Neuronal stem cell (in vitro differentiated cells): ENCODE data around the gene CHN1.

Experiments
- DNase-seq: peaks from one replicate; pipeline ENCODE4 v3.0.0-alpha.2; 2013; ENCODE audit warnings: low spot score
- H2AFZ ChIP-seq: one replicate; pipeline ENCODE4 v1.6.1; 2013; ENCODE audit warnings: mild to moderate bottlenecking, low read length, inconsistent platforms
- H2AK5ac ChIP-seq: 2 replicates; pipeline ENCODE4 v1.6.1; 2013; ENCODE audit warnings: low read depth, mild to moderate bottlenecking, inconsistent platforms, low read length, moderate library complexity, mixed read lengths
- H2BK120ac ChIP-seq: 2 replicates; pipeline ENCODE4 v1.6.1; 2013; ENCODE audit warnings: low read depth, mild to moderate bottlenecking, inconsistent platforms, low read length, moderate library complexity, mixed read lengths
- H2BK12ac ChIP-seq: one replicate; pipeline ENCODE4 v1.6.1; 2013; ENCODE audit warnings: low read length, inconsistent platforms
- H2BK15ac ChIP-seq: 2 replicates; pipeline ENCODE4 v1.6.1; 2013; ENCODE audit warnings: mild to moderate bottlenecking, low read length, inconsistent platforms, mixed read lengths
- H2BK5ac ChIP-seq: one replicate; pipeline ENCODE4 v1.6.1; 2013; ENCODE audit warnings: inconsistent platforms, mild to moderate bottlenecking, low read length, moderate library complexity
- H3K14ac ChIP-seq: one replicate; pipeline ENCODE4 v1.6.1; 2013; ENCODE audit warnings: low read length, inconsistent platforms
- H3K18ac ChIP-seq: 2 replicates; pipeline ENCODE4 v1.6.1; 2013; ENCODE audit warnings: low read length, inconsistent platforms
- H3K23ac ChIP-seq: 2 replicates; pipeline ENCODE4 v1.6.1; 2013; ENCODE audit warnings: low read depth, mild to moderate bottlenecking, mixed read lengths, low read length, inconsistent platforms; ENCODE audit not compliant: poor library complexity
- H3K27ac ChIP-seq: replicated peaks from 3 replicates; pipeline ENCODE4 v1.5.1; 2013; ENCODE audit warnings: low read length, inconsistent platforms
- H3K27me3 ChIP-seq, 3 experiments: 2 replicates each; pipeline ENCODE4 v1.6.1; 2013; ENCODE audit warnings: low read length in 3 of 3, mild to moderate bottlenecking in 2 of 3, inconsistent platforms in 1 of 3, low read depth in 1 of 3, mixed read lengths in 1 of 3, moderate library complexity in 1 of 3; ENCODE audit not compliant: control insufficient read depth in 3 of 3, insufficient read depth in 3 of 3
- H3K36me3 ChIP-seq, 2 donors: replicated peaks in 1 of 2; 2 replicates each; pipeline ENCODE4 v1.6.1; 2013; ENCODE audit warnings: low read length in 2 of 2; ENCODE audit not compliant: control insufficient read depth in 2 of 2, insufficient read depth in 2 of 2
- H3K4ac ChIP-seq: 2 replicates; pipeline ENCODE4 v1.6.1; 2013; ENCODE audit warnings: inconsistent platforms, mild to moderate bottlenecking, low read length, moderate library complexity
- H3K4me1 ChIP-seq, 2 donors: 1 replicate in 1 of 2; 2 replicates in 1 of 2; pipeline ENCODE4 v1.6.1; 2013; ENCODE audit warnings: low read length in 2 of 2, low read depth in 1 of 2; ENCODE audit not compliant: control insufficient read depth in 2 of 2, insufficient read depth in 1 of 2
- H3K4me2 ChIP-seq: one replicate; pipeline ENCODE4 v1.6.1; 2013; ENCODE audit warnings: mild to moderate bottlenecking, low read length, inconsistent platforms; ENCODE audit not compliant: insufficient read depth, poor library complexity, severe bottlenecking
- H3K4me3 ChIP-seq, 2 donors: 2 replicates each; pipeline ENCODE4 v1.5.1; 2013; ENCODE audit warnings: low read length in 2 of 2, mild to moderate bottlenecking in 2 of 2, inconsistent platforms in 1 of 2, moderate library complexity in 1 of 2
- H3K79me1 ChIP-seq: one replicate; pipeline ENCODE4 v1.6.1; 2013; ENCODE audit warnings: low read depth, mild to moderate bottlenecking, inconsistent platforms, low read length, moderate library complexity
- H3K9ac ChIP-seq: one replicate; pipeline ENCODE4 v1.6.1; 2013; ENCODE audit warnings: mild to moderate bottlenecking, low read depth, low read length, inconsistent platforms; ENCODE audit not compliant: poor library complexity
- H3K9me3 ChIP-seq, 2 donors: replicated peaks in 1 of 2; 2 replicates each; pipeline versions ENCODE3 to v1.6.1; 2013; ENCODE audit warnings: low read length in 2 of 2, mild to moderate bottlenecking in 2 of 2, inconsistent platforms in 1 of 2, low read depth in 1 of 2, mixed read lengths in 1 of 2, moderate library complexity in 1 of 2; ENCODE audit not compliant: control insufficient read depth in 2 of 2, insufficient read depth in 1 of 2
- H4K8ac ChIP-seq: one replicate; pipeline ENCODE4 v1.6.1; 2013; ENCODE audit warnings: low read depth, mild to moderate bottlenecking, inconsistent platforms, low read length, moderate library complexity
- H4K91ac ChIP-seq: one replicate; pipeline ENCODE4 v1.6.1; 2013; ENCODE audit warnings: low read length, low read depth, mild to moderate bottlenecking, inconsistent platforms; ENCODE audit not compliant: poor library complexity
- WGBS, 2 donors: extraction: QIAGEN DNeasy Blood & Tissue Kit; methylation state at CpG; one replicate each; pipeline ENCODE4 v1.1.7; 2013; ENCODE audit warnings: missing lambda C conversion rate in 2 of 2, mixed read lengths in 1 of 2; ENCODE audit not compliant: insufficient read length in 2 of 2, insufficient replicate concordance in 1 of 2; ENCODE audit errors: extremely low coverage in 2 of 2; 5-methylcytosine and 5-hydroxymethylcytosine counted together

The CHN1 gene

GRCh38 chr2:174970092-174970491 lies 35.1 kb downstream of the CHN1 start:
- H2BK120ac ChIP-seq = no peak overlapping the region
- no peak overlapping the region for H3K9ac ChIP-seq
- no peaks in the 10 kb centered on the region for H3K27me3 ChIP-seq
- H2BK15ac ChIP-seq = no peak overlapping the region
- H3K9me3 ChIP-seq = peaks cover 0 to 34% of the 10 kb centered on the region in 2 donors
- no peak overlapping the region for H3K14ac ChIP-seq
- no peak overlapping the region for H2AK5ac ChIP-seq
- H3K23ac ChIP-seq = no peak overlapping the region
- H2BK12ac ChIP-seq = no peak overlapping the region
- H3K79me1 ChIP-seq = no peaks in the 10 kb centered on the region
- H2BK5ac ChIP-seq = no peak overlapping the region
- H3K4me1 ChIP-seq = peaks cover 2 to 39% of the 10 kb centered on the region in 2 donors
- H3K4me2 ChIP-seq = no peak overlapping the region
- no peak overlapping the region for H4K8ac ChIP-seq
- no peak overlapping the region for H3K4me3 ChIP-seq
- H2AFZ ChIP-seq = no peak overlapping the region
- no peak for DNase-seq
- peaks cover 0 to 29% of the 10 kb centered on the region in 2 donors for H3K36me3 ChIP-seq
- no peak overlapping the region for H3K4ac ChIP-seq
- no CpG with 5 or more reads among the region's 1 CpG for WGBS, 2 donors
- H3K27ac ChIP-seq = no peak overlapping the region
- H3K18ac ChIP-seq = no peak overlapping the region
- H4K91ac ChIP-seq = no peak overlapping the region

- Histone ChIP-seq H3K4ac (no peak overlapping the region), H3K14ac (no peak overlapping the region), H2BK5ac (no peak overlapping the region), H2BK120ac (no peak overlapping the region), H3K4me2 (no peak overlapping the region), H3K9ac (no peak overlapping the region), H2AK5ac (no peak overlapping the region), H3K79me1 (no peaks in the 10 kb centered on the region), H3K23ac (no peak overlapping the region), H3K18ac (no peak overlapping the region), H4K91ac (no peak overlapping the region), H3K4me3 (no peak overlapping the region), H4K8ac (no peak overlapping the region), H2AFZ (no peak overlapping the region), H3K27me3 (no peaks in the 10 kb centered on the region), H3K9me3 (peaks cover 0 to 34% of the 10 kb centered on the region in 2 donors), H3K36me3 (peaks cover 0 to 29% of the 10 kb centered on the region in 2 donors), H3K4me1 (peaks cover 2 to 39% of the 10 kb centered on the region in 2 donors), H2BK12ac (no peak overlapping the region), H3K27ac (no peak overlapping the region), H2BK15ac (no peak overlapping the region)
- no CpG with 5 or more reads among the region's 6 CpGs for WGBS, 2 donors
- DNase-seq = no peak
These were observed 36.0 kb downstream of the CHN1 start for GRCh38 chr2:174969091-174969734.

- Histone ChIP-seq H4K8ac (no peak overlapping the region), H3K36me3 (peaks cover 0 to 25% of the 10 kb centered on the region in 2 donors), H2AK5ac (no peak overlapping the region), H3K9me3 (peaks cover 0 to 44% of the 10 kb centered on the region in 2 donors), H3K23ac (no peak overlapping the region), H2BK12ac (no peak overlapping the region), H3K4me2 (no peak overlapping the region), H3K4ac (no peak overlapping the region), H3K18ac (no peak overlapping the region), H3K79me1 (no peaks in the 10 kb centered on the region), H2AFZ (no peak overlapping the region), H4K91ac (no peak overlapping the region), H3K14ac (no peak overlapping the region), H3K27ac (no peak overlapping the region), H3K9ac (no peak overlapping the region), H2BK5ac (no peak overlapping the region), H3K27me3 (no peaks in the 10 kb centered on the region), H3K4me1 (peaks cover 4 to 43% of the 10 kb centered on the region in 2 donors), H3K4me3 (no peak overlapping the region), H2BK15ac (no peak overlapping the region), H2BK120ac (no peak overlapping the region)
- no peak for DNase-seq
- WGBS, 2 donors = no CpG with 5 or more reads among the region's 3 CpGs
These were observed 37.4 kb downstream of the CHN1 start for GRCh38 chr2:174967691-174968260.

- Histone ChIP-seq H3K36me3 (peaks cover 0 to 23% of the 10 kb centered on the region in 2 donors), H3K4me1 (peaks cover 4 to 43% of the 10 kb centered on the region in 2 donors), H3K4ac (no peak overlapping the region), H3K23ac (no peak overlapping the region), H3K9me3 (peaks cover 0 to 40% of the 10 kb centered on the region in 2 donors), H4K91ac (no peak overlapping the region), H4K8ac (no peak overlapping the region), H2AFZ (no peak overlapping the region), H2AK5ac (no peak overlapping the region), H3K4me3 (no peak overlapping the region), H2BK5ac (no peak overlapping the region), H3K79me1 (no peaks in the 10 kb centered on the region), H3K4me2 (no peak overlapping the region), H3K9ac (no peak overlapping the region), H3K18ac (no peak overlapping the region), H3K27ac (peak overlapping the region; percentile 39), H3K27me3 (no peaks in the 10 kb centered on the region), H3K14ac (no peak overlapping the region), H2BK15ac (no peak overlapping the region), H2BK120ac (no peak overlapping the region), H2BK12ac (no peak overlapping the region)
- DNase-seq = no peak
- WGBS, 2 donors = no CpG with 5 or more reads among the region's 6 CpGs
These were observed 38.1 kb downstream of the CHN1 start for GRCh38 chr2:174967086-174967485.
